Stimulated activated CD4-positive, alpha-beta T cell treated with anti-CD3 and anti-CD28 coated beads, Interleukin-12 subunit alpha, Interleukin-12 subunit beta, amount 100 ng/mL, for 48 hours (primary cell): Measurements from ENCODE around the gene DNAH10.

Experiments
- DNase-seq, 3 donors: peaks; one replicate each; pipeline ENCODE4 v3.0.0-alpha.2; 2020; ENCODE audit warnings: low read depth in 2 of 3, low spot score in 1 of 3

Gene DNAH10

GRCh38 chr12:123743002-123743401 is 19.1 kb upstream of the DNAH10 start:
- no peak for DNase-seq

- DNase-seq, result no peak
These were observed 17.3 kb upstream of the DNAH10 start for GRCh38 chr12:123744836-123745235.

- no peak for DNase-seq
These were observed 14.8 kb upstream of the DNAH10 start for GRCh38 chr12:123747309-123747708.

- DNase-seq, result no peak
These were observed 13.9 kb upstream of the DNAH10 start for GRCh38 chr12:123748161-123748560.

GRCh38 chr12:123748661-123749060 is 13.4 kb upstream of the DNAH10 start:
- no peak for DNase-seq

- no peak for DNase-seq
These were observed 12.7 kb upstream of the DNAH10 start for GRCh38 chr12:123749355-123749754.

GRCh38 chr12:123750159-123750656 is 11.9 kb upstream of the DNAH10 start:
- no peak for DNase-seq

- DNase-seq, result no peak
These were observed 10.1 kb upstream of the DNAH10 start for GRCh38 chr12:123752046-123752445.

- no peak for DNase-seq
These were observed 7.9 kb upstream of the DNAH10 start for GRCh38 chr12:123754041-123754772.

GRCh38 chr12:123757561-123757960 is 4.5 kb upstream of the DNAH10 start:
- DNase-seq, result no peak

GRCh38 chr12:123760267-123760938 is 1.7 kb upstream of the DNAH10 start:
- no peak for DNase-seq

GRCh38 chr12:123762715-123763052 is 583 bp downstream of the DNAH10 start:
- DNase-seq, result no peak

GRCh38 chr12:123763093-123763492 is 992 bp downstream of the DNAH10 start:
- no peak for DNase-seq

GRCh38 chr12:123764109-123764508 is 2.0 kb downstream of the DNAH10 start:
- DNase-seq, result no peak

GRCh38 chr12:123765504-123766035 is 3.5 kb downstream of the DNAH10 start:
- no peak for DNase-seq

GRCh38 chr12:123767613-123768012 is 5.5 kb downstream of the DNAH10 start:
- DNase-seq, result peak in 1 of 3 donors; percentile 4

GRCh38 chr12:123771261-123771660 is 9.2 kb downstream of the DNAH10 start:
- DNase-seq, result no peak

GRCh38 chr12:123772074-123772473 is 10.0 kb downstream of the DNAH10 start:
- no peak for DNase-seq

- no peak for DNase-seq
These were observed 11.3 kb downstream of the DNAH10 start for GRCh38 chr12:123773375-123773774.

- DNase-seq, result no peak
These were observed 17.4 kb downstream of the DNAH10 start for GRCh38 chr12:123779551-123779950.

- no peak for DNase-seq
These were observed 21.1 kb downstream of the DNAH10 start for GRCh38 chr12:123782997-123783792.

GRCh38 chr12:123787466-123787865 is 25.4 kb downstream of the DNAH10 start:
- no peak for DNase-seq
